ENCODE results near the gene EME2. TPM values are rescaled to one million over a fixed set of nuclear protein-coding genes. Genes with fewer than 3 reads are reported as not detected.

EME2 gene
- total and polyA plus RNA-seq, 7 experiments from 2014 or later = 0.59 to 47.5 (median 32.5) TPM

DNA sequence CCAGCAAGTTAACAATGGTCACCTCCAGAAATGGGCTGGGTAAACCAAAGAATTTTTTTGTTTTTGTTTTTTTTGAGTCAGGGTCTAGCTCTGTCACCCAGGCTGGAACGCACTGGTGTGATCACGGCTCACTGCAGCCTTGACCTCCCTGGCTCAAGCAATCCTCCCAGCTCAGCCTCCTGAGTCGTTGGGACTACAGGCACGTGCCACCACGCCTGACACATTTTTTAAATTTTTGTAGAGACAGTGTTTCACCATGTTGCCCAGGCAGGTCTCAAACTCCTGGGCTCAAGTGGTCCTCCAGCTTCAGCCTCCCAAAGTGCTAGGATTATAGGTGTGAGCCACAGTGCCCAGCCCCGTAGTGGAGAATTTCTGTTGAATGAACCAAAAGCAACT, 8.1 kb downstream of the EME2 start:
- Mint-ChIP-seq H3K27me3 (peaks cover 0 to 2% (median 0%) of the 10 kb centered on the region in 5 donors), H3K27ac (peak overlapping the region in 5 of 9 donors; percentile 62 to 88 (median 82)), H3K36me3 (peaks cover 0 to 3% (median 0%) of the 10 kb centered on the region in 5 donors), H3K4me1 (peaks cover 0 to 47% (median 21%) of the 10 kb centered on the region in 7 donors), H3K4me3 (peak overlapping the region in 9 of 10 donors; percentile 20 to 95 (median 88)), H3K9me3 (no peaks in the 10 kb centered on the region)
- ChIA-PET CTCF (no interaction called here), POLR2A (interaction anchor here (0.6 to 3.7 kb wide), 3 partner anchors 9 to 45 kb away, joined by 3 to 93 read pairs (median 33); partner anchors contain the start of genes EME2, FAHD1, HAGH and MRPS34)
- H3K27me3 ChIP-seq (ENCODE audit: control insufficient read depth in 2 of 2, insufficient read depth in 2 of 2, low read length in 2 of 2) = no peaks in the 10 kb centered on the region
- peaks cover 0 to 52% (median 0%) of the 10 kb centered on the region in 3 experiments for H3K36me3 ChIP-seq (ENCODE audit: control insufficient read depth in 2 of 3, insufficient read depth in 3 of 3, low read length in 3 of 3)
- H3K4me1 ChIP-seq (ENCODE audit: control insufficient read depth in 2 of 2, insufficient read depth in 2 of 2, low read length in 2 of 2) = peaks cover 13 to 24% of the 10 kb centered on the region in 2 donors
- DNase-seq (no peak), ATAC-seq (no peak)
- H3K9me3 ChIP-seq (ENCODE audit: control insufficient read depth in 2 of 3, low read length in 3 of 3) = no peaks in the 10 kb centered on the region
- intact Hi-C loops (cut with micrococcal nuclease) = loop anchor here (10.0 kb wide), 4 partner anchors 356 to 1196 kb away; partner anchors contain the start of genes TRAF7 (in 2 of the 2), UBE2I (in 1 of the 2) and UQCC4 (in 1 of the 2)
- H3K4me3 ChIP-seq (ENCODE audit: low read length) = no peak overlapping the region
- H3K27ac ChIP-seq (ENCODE audit: low read depth, low read length) = peak overlapping the region; percentile 76

- Mint-ChIP-seq H3K9me3 (no peaks in the 10 kb centered on the region), H3K27ac (peak overlapping the region; percentile 62 to 88 (median 79)), H3K27me3 (peaks cover 0 to 2% (median 0%) of the 10 kb centered on the region in 5 donors), H3K4me1 (peaks cover 0 to 48% (median 22%) of the 10 kb centered on the region in 7 donors), H3K36me3 (peaks cover 0 to 3% (median 0%) of the 10 kb centered on the region in 5 donors), H3K4me3 (peak overlapping the region; percentile 81 to 95 (median 88))
- H3K9me3 ChIP-seq (ENCODE audit: control insufficient read depth in 2 of 3, low read length in 3 of 3) = no peaks in the 10 kb centered on the region
- peak overlapping the region; percentile 76 for H3K27ac ChIP-seq (ENCODE audit: low read depth, low read length)
- POLR2A ChIA-PET = interaction anchor here (1.1 to 3.7 kb wide), 5 partner anchors 10 to 733 kb away, joined by 3 to 93 read pairs (median 15); partner anchors contain the start of genes ATP6V0C, EME2, FAHD1 and HAGH
- intact Hi-C loops (cut with micrococcal nuclease) = loop anchor here (10.0 kb wide), 4 partner anchors 356 to 1196 kb away; partner anchors contain the start of genes TRAF7 (in 2 of the 2), UBE2I (in 1 of the 2) and UQCC4 (in 1 of the 2)
- peak overlapping the region; percentile 92 for H3K4me3 ChIP-seq (ENCODE audit: low read length)
- DNase-seq = no peak
- CTCF ChIA-PET = interaction anchor here (0.8 kb wide), 1 partner anchor 9 kb away, joined by 4 read pairs; the partner anchor contains the start of genes EME2 and MRPS34
- H3K36me3 ChIP-seq (ENCODE audit: control insufficient read depth in 2 of 3, insufficient read depth in 3 of 3, low read length in 3 of 3) = peaks cover 0 to 52% (median 0%) of the 10 kb centered on the region in 3 experiments
- H3K27me3 ChIP-seq (ENCODE audit: control insufficient read depth in 2 of 2, insufficient read depth in 2 of 2, low read length in 2 of 2) = no peaks in the 10 kb centered on the region
- ATAC-seq = no peak
- H3K4me1 ChIP-seq (ENCODE audit: control insufficient read depth in 2 of 2, insufficient read depth in 2 of 2, low read length in 2 of 2) = peaks cover 13 to 28% of the 10 kb centered on the region in 2 donors
Measured at GRCh38 chr16:1781254-1781653, 8.6 kb downstream of the EME2 start.

- DNase-seq (peak in 5 of 9 donors; percentile 37 to 47 (median 41)), ATAC-seq (peak; percentile 1)
- no peaks in the 10 kb centered on the region for H3K9me3 Mint-ChIP-seq
- Histone ChIP-seq H3K36me3 (ENCODE audit: control insufficient read depth in 2 of 3, insufficient read depth in 3 of 3, low read length in 3 of 3) (peaks cover 0 to 52% (median 0%) of the 10 kb centered on the region in 3 experiments), H3K9me3 (ENCODE audit: control insufficient read depth in 2 of 3, low read length in 3 of 3) (no peaks in the 10 kb centered on the region), H3K27ac (ENCODE audit: low read depth, low read length) (peak overlapping the region; percentile 76), H3K4me1 (ENCODE audit: control insufficient read depth in 2 of 2, insufficient read depth in 2 of 2, low read length in 2 of 2) (peaks cover 13 to 28% of the 10 kb centered on the region in 2 donors), H3K27me3 (ENCODE audit: control insufficient read depth in 2 of 2, insufficient read depth in 2 of 2, low read length in 2 of 2) (no peaks in the 10 kb centered on the region), H3K4me3 (ENCODE audit: low read length) (peak overlapping the region; percentile 92)
- H3K27ac Mint-ChIP-seq = peak overlapping the region; percentile 70 to 96 (median 87)
- intact Hi-C loops (cut with micrococcal nuclease) = loop anchor here (1.0 to 10.0 kb wide), 8 partner anchors 9 to 1197 kb away; partner anchors contain the start of genes HAGH (in 2 of the 2), MRPS34 (in 2 of the 2), TRAF7 (in 2 of the 2) and UQCC4 (in 2 of the 2)
- H3K4me1 Mint-ChIP-seq = peaks cover 0 to 48% (median 22%) of the 10 kb centered on the region in 7 donors
- ChIA-PET POLR2A (interaction anchor here (0.6 to 3.7 kb wide), 24 partner anchors 9 to 1086 kb away, joined by 3 to 93 read pairs (median 6); partner anchors contain the start of genes AMDHD2, ATP6V0C, EME2 and FAHD1), CTCF (interaction anchor here (0.6 to 1.6 kb wide), 5 partner anchors 8 to 290 kb away, joined by 4 to 13 read pairs (median 8); partner anchors contain the start of genes EME2, MAPK8IP3, MRPS34 and NME3)
- H3K36me3 Mint-ChIP-seq = peaks cover 0 to 3% (median 0%) of the 10 kb centered on the region in 5 donors
- H3K27me3 Mint-ChIP-seq = peaks cover 0 to 2% (median 0%) of the 10 kb centered on the region in 5 donors
- H3K4me3 Mint-ChIP-seq = peak overlapping the region; percentile 85 to 98 (median 94)
Measured at GRCh38 chr16:1781758-1782407, 9.3 kb downstream of the EME2 start.

DNA sequence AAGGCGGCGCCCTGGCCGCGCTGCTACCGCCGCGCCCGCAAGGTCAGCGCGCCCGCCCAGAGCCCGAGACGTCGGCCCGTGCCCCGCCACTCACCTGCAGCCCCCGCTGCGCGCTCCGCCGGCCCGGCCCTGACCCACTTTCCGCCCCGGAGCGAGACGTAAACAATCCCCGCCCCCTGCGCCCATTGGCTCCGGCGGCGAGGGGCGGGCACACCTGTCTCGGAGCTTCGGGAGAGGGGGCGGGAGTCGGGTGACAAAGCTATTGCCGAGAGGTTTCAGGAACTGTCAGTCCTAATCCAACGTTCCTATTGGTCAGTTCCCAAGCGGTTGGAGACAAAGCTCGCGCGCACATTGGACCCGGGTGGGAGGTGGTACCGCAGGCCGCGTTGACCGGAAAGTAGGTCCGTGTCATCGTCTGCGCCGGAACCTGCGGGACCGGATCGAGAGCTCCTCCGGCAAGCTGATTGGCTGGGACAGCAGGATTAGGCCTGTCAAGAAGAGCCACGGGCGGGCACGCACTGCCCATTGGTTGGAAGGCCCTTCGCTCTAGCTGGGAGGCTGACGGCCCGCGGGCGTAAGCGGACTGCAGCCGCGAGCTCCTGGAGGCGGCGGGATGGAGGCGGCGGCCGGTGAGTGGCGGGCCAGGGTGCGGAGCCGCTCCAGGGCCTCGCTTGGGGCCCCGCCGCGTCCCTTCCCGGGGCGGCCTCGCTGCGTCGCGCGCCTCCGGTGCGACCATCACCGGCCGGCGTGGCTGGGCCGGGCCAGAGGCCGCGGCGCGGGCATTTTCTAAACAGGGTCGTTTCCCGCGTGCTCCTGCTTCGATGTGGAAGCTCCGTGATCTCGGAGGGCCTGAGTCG, 10.0 kb downstream of the EME2 start, which contains the start of the genes NUBP2 and SPSB3:
Gene NUBP2, plus strand, starts transcription at position 553 of the 857 bp plus-strand sequence. Its CDS starts 61 bp downstream, at position 614.
Gene SPSB3, minus strand, starts transcription at position 164 of the 857 bp plus-strand sequence. CDS start 1,088 bp downstream, outside the sequence.
- peaks cover 0 to 2% (median 0%) of the 10 kb centered on the region in 5 donors for H3K27me3 Mint-ChIP-seq
- H3K27ac ChIP-seq (ENCODE audit: low read depth, low read length) = peak within 1 kb of the TSS; percentile 76
- ATAC-seq (peak; percentile 92), DNase-seq (peak; percentile 83 to 98 (median 97))
- ChIA-PET POLR2A (interaction anchor here (0.5 to 3.7 kb wide), 34 partner anchors 8 to 1146 kb away, joined by 3 to 93 read pairs (median 4); partner anchors contain the start of genes AMDHD2, ATP6V0C, EME2 and FAHD1), CTCF (interaction anchor here (0.6 to 1.6 kb wide), 5 partner anchors 9 to 291 kb away, joined by 3 to 13 read pairs (median 8); partner anchors contain the start of genes EME2, MAPK8IP3, MRPS34 and NME3)
- intact Hi-C loops (cut with micrococcal nuclease) = loop anchor here (1.0 to 10.0 kb wide), 8 partner anchors 9 to 1198 kb away; partner anchors contain the start of genes HAGH (in 2 of the 2), MRPS34 (in 2 of the 2), TRAF7 (in 2 of the 2) and UQCC4 (in 2 of the 2)
- H3K4me3 Mint-ChIP-seq = peak within 1 kb of the TSS; percentile 90 to 98 (median 94)
- peaks cover 0 to 3% (median 0%) of the 10 kb centered on the region in 5 donors for H3K36me3 Mint-ChIP-seq
- H3K4me1 Mint-ChIP-seq = peaks cover 0 to 48% (median 22%) of the 10 kb centered on the region in 7 donors
- no peaks in the 10 kb centered on the region for H3K27me3 ChIP-seq (ENCODE audit: control insufficient read depth in 2 of 2, insufficient read depth in 2 of 2, low read length in 2 of 2)
- peaks cover 13 to 28% of the 10 kb centered on the region in 2 donors for H3K4me1 ChIP-seq (ENCODE audit: control insufficient read depth in 2 of 2, insufficient read depth in 2 of 2, low read length in 2 of 2)
- H3K9me3 Mint-ChIP-seq = no peaks in the 10 kb centered on the region
- peak within 1 kb of the TSS; percentile 77 to 98 (median 93) for H3K27ac Mint-ChIP-seq
- H3K36me3 ChIP-seq (ENCODE audit: control insufficient read depth in 2 of 3, insufficient read depth in 3 of 3, low read length in 3 of 3) = peaks cover 0 to 52% (median 0%) of the 10 kb centered on the region in 3 experiments
- peak within 1 kb of the TSS; percentile 92 for H3K4me3 ChIP-seq (ENCODE audit: low read length)
- H3K9me3 ChIP-seq (ENCODE audit: control insufficient read depth in 2 of 3, low read length in 3 of 3) = no peaks in the 10 kb centered on the region

GRCh38 chr16:1784977-1785845, 12.6 kb downstream of the EME2 start:
- no peaks in the 10 kb centered on the region for H3K27me3 ChIP-seq (ENCODE audit: control insufficient read depth in 2 of 2, insufficient read depth in 2 of 2, low read length in 2 of 2)
- H3K4me1 ChIP-seq (ENCODE audit: control insufficient read depth in 2 of 2, insufficient read depth in 2 of 2, low read length in 2 of 2) = peaks cover 13 to 28% of the 10 kb centered on the region in 2 donors
- H3K4me1 Mint-ChIP-seq = peaks cover 5 to 45% (median 21%) of the 10 kb centered on the region in 7 donors
- peaks cover 0 to 53% (median 4%) of the 10 kb centered on the region in 3 experiments for H3K36me3 ChIP-seq (ENCODE audit: control insufficient read depth in 2 of 3, insufficient read depth in 3 of 3, low read length in 3 of 3)
- CTCF ChIA-PET = no interaction called here
- POLR2A ChIA-PET = interaction anchor here (0.6 to 1.3 kb wide), 3 partner anchors 11 to 370 kb away, joined by 3 to 5 read pairs (median 4); no protein-coding TSS in a partner anchor
- intact Hi-C loops (cut with micrococcal nuclease) = loop anchor here (10.0 kb wide), 4 partner anchors 360 to 1200 kb away; partner anchors contain the start of genes TRAF7 (in 2 of the 2), UBE2I (in 1 of the 2) and UQCC4 (in 1 of the 2)
- H3K4me3 ChIP-seq (ENCODE audit: low read length) = no peak overlapping the region
- H3K27ac ChIP-seq (ENCODE audit: low read depth, low read length) = no peak overlapping the region
- no peaks in the 10 kb centered on the region for H3K9me3 ChIP-seq (ENCODE audit: control insufficient read depth in 2 of 3, low read length in 3 of 3)
- H3K9me3 Mint-ChIP-seq = no peaks in the 10 kb centered on the region
- DNase-seq = no peak
- peak overlapping the region in 5 of 9 donors; percentile 18 to 68 (median 55) for H3K27ac Mint-ChIP-seq
- peak overlapping the region in 9 of 10 donors; percentile 31 to 77 (median 73) for H3K4me3 Mint-ChIP-seq
- ATAC-seq = no peak
- H3K27me3 Mint-ChIP-seq = peaks cover 0 to 2% (median 0%) of the 10 kb centered on the region in 5 donors
- H3K36me3 Mint-ChIP-seq = peaks cover 0 to 5% (median 4%) of the 10 kb centered on the region in 5 donors

Data from naive thymus-derived CD4-positive, alpha-beta T cell (primary cell).